ENCODE data around the gene RPH3AL.

DNA sequence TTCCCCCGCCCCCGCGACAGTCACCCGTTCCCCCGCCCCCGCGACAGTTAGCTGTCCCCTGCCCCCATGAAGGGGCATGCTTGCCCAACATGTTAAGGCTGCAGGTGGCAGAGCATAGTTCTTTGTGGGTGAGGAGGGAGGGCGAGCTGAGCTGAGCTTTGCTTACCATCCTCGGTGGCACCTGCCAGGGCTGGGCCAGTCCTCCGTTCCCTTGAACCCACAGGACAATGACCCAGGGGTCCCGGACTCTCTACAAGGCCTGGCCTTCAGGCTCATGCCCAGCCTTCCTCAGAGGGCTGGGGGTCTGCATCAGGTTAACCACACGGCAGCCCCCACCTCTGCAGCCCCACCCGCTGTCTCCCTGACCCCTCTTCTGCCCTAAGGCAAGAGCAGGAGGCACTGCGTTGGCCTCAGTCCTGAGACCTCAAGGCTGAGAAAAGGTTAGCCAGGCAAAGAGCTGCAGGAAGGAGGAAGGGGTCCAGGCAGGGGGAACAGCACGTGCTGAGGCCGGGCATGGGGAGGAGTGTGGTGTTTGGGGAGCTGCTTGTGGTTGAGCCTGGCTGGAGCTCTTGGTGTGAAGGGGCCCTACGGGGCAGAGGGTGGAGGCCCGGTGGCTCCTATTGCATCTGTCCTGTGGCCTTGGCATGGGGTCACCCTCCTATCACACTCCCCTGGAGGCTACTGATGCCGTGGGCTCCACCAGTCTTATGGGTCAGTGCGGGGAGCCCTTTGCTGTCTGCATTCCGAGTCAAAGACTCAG lies 159.8 kb downstream of the RPH3AL start:
- TF ChIP-seq, protein P1, sequence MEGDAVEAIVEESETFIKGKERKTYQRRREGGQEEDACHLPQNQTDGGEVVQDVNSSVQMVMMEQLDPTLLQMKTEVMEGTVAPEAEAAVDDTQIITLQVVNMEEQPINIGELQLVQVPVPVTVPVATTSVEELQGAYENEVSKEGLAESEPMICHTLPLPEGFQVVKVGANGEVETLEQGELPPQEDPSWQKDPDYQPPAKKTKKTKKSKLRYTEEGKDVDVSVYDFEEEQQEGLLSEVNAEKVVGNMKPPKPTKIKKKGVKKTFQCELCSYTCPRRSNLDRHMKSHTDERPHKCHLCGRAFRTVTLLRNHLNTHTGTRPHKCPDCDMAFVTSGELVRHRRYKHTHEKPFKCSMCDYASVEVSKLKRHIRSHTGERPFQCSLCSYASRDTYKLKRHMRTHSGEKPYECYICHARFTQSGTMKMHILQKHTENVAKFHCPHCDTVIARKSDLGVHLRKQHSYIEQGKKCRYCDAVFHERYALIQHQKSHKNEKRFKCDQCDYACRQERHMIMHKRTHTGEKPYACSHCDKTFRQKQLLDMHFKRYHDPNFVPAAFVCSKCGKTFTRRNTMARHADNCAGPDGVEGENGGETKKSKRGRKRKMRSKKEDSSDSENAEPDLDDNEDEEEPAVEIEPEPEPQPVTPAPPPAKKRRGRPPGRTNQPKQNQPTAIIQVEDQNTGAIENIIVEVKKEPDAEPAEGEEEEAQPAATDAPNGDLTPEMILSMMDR (IDR thresholded peaks at IDR 0.05): no peak
- TF ChIP-seq POLR2A (IDR thresholded peaks at IDR 0.05): no peak
